Measurements from ENCODE around the gene GPR152.
"Not testable (repeated sequence)": the region's sequence is repeated elsewhere in the genome, so short reads cannot be mapped to it uniquely, and the experiment has no call there.

DNA sequence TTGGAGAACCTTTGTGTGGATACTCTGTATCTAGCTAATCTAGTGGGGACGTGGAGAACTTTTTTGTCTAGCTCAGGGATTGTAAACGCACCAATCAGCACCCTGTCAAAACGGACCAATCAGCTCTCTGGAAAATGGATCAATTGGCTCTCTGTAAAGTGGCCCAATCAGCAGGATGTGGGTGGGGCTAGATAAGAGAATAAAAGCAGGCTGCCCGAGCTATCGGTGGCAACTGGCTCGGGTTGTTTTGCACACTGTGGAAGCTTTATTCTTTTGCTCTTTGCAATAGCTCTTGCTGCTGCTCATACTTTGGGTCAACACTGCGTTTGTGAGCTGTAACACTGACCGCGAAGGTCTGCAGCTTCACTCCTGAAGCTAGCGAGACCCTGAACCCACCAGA is 24.2 kb upstream of the GPR152 start:
- TF ChIP-seq, protein P1, sequence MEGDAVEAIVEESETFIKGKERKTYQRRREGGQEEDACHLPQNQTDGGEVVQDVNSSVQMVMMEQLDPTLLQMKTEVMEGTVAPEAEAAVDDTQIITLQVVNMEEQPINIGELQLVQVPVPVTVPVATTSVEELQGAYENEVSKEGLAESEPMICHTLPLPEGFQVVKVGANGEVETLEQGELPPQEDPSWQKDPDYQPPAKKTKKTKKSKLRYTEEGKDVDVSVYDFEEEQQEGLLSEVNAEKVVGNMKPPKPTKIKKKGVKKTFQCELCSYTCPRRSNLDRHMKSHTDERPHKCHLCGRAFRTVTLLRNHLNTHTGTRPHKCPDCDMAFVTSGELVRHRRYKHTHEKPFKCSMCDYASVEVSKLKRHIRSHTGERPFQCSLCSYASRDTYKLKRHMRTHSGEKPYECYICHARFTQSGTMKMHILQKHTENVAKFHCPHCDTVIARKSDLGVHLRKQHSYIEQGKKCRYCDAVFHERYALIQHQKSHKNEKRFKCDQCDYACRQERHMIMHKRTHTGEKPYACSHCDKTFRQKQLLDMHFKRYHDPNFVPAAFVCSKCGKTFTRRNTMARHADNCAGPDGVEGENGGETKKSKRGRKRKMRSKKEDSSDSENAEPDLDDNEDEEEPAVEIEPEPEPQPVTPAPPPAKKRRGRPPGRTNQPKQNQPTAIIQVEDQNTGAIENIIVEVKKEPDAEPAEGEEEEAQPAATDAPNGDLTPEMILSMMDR (IDR thresholded peaks at IDR 0.05) = not testable (repeated sequence)
- TF ChIP-seq POLR2AphosphoS5 (IDR thresholded peaks at IDR 0.05; ENCODE audit: insufficient read depth in 1 of 2, low read depth in 1 of 2); POLR2A (IDR thresholded peaks at IDR 0.05): not testable (repeated sequence)

All from vagina (tissue), 2 donors.